DOHH2 (cell line): ENCODE measurements around the gene RC3H2.
"Not testable (repeated sequence)": the region's sequence is repeated elsewhere in the genome, so short reads cannot be mapped to it uniquely, and the experiment has no call there.

Source experiments
- H3F3A ChIP-seq: fragments of 200-600 bp; sonication (generic), shearing (Covaris generic); 2 replicates; pipeline ENCODE4 v1.6.0; 2016; ENCODE audit warnings: antibody characterized with exemption, mild to moderate bottlenecking; ENCODE audit not compliant: control insufficient read depth, insufficient read depth
- H3K27ac ChIP-seq: fragments of 200-600 bp; sonication (generic); 2 replicates; pipeline ENCODE4 v1.5.1; 2014; ENCODE audit warnings: low read depth, mild to moderate bottlenecking, low read length, moderate library complexity
- H3K27me3 ChIP-seq: fragments of 200-600 bp; sonication (generic); 2 replicates; pipeline ENCODE4 v1.6.1; 2014; ENCODE audit warnings: mild to moderate bottlenecking, low read length, mixed read lengths; ENCODE audit not compliant: control insufficient read depth
- H3K36me3 ChIP-seq: fragments of 200-600 bp; sonication (generic); 2 replicates; pipeline ENCODE4 v1.6.1; 2014; ENCODE audit warnings: mild to moderate bottlenecking, low read length, moderate library complexity, mixed read lengths; ENCODE audit not compliant: control insufficient read depth
- H3K4me1 ChIP-seq: fragments of 200-600 bp; sonication (generic); 2 replicates; pipeline ENCODE4 v1.6.1; 2014; ENCODE audit warnings: mild to moderate bottlenecking, low read length, mixed read lengths; ENCODE audit not compliant: control insufficient read depth
- H3K4me2 ChIP-seq: fragments of 200-600 bp; sonication (generic); 2 replicates; pipeline ENCODE4 v1.6.0; 2014; ENCODE audit warnings: mild to moderate bottlenecking, low read length, moderate library complexity
- H3K4me3 ChIP-seq: fragments of 200-600 bp; sonication (generic); 2 replicates; pipeline ENCODE4 v1.5.1; 2014; ENCODE audit warnings: mild to moderate bottlenecking, low read length, mixed read lengths
- H3K79me2 ChIP-seq: fragments of 200-600 bp; sonication (generic); 2 replicates; pipeline ENCODE4 v1.6.1; 2014; ENCODE audit warnings: mild to moderate bottlenecking, low read length, mixed read lengths; ENCODE audit not compliant: control insufficient read depth
- H3K9me2 ChIP-seq: fragments of 200-600 bp; sonication (generic); replicated peaks from 2 replicates; pipeline ENCODE4 v1.6.1; 2014; ENCODE audit warnings: mild to moderate bottlenecking, low read length, mixed read lengths; ENCODE audit not compliant: control insufficient read depth
- H3K9me3 ChIP-seq: fragments of 200-600 bp; sonication (generic); 2 replicates; pipeline ENCODE4 v1.6.1; 2014; ENCODE audit warnings: antibody characterized with exemption, low read length, mixed read lengths; ENCODE audit not compliant: control insufficient read depth, insufficient read depth
- H4K20me1 ChIP-seq: fragments of 200-600 bp; sonication (generic); 2 replicates; pipeline ENCODE4 v1.6.0; 2014; ENCODE audit warnings: low read depth, mild to moderate bottlenecking, antibody characterized with exemption, low read length, moderate library complexity; ENCODE audit not compliant: control insufficient read depth, insufficient read depth
- EZH2phosphoT487 ChIP-seq: fragments of 200-600 bp; sonication (generic); IDR thresholded peaks from 2 replicates; pipeline ENCODE4 v1.6.1; 2017; ENCODE audit warnings: borderline replicate concordance, mild to moderate bottlenecking, antibody characterized with exemption, low read length, moderate library complexity, mixed read lengths
- TF ChIP-seq, protein P1 (sequence below): fragments of 200-600 bp; sonication (generic); IDR thresholded peaks from one replicate; pipeline ENCODE4 v1.5.1; 2014; ENCODE audit warnings: antibody characterized with exemption, mild to moderate bottlenecking, low read depth, low read length; ENCODE audit not compliant: poor library complexity, severe bottlenecking

Gene RC3H2

DNA sequence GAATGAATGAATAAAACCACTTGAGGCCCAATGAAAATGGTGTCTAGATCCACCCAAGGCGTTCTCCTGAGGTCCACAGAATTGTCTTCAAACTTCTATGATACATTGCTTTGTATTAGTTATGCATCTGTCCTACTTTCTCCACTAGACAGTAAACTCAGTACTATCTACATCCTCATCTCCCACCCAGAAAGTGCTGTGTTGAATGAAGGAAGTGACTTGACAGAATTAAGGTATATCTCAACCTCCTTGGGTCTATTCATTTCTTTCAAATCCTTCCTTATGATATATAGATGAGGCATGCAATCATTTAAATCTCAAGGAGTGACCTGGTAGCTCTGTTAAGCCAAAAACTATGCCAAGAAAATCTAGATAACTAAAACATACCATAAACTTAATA, 61.0 kb downstream of the RC3H2 start:
- Histone ChIP-seq H4K20me1 (no peaks in the 10 kb centered on the region), H3K27me3 (no peaks in the 10 kb centered on the region)
- no peak for TF ChIP-seq EZH2phosphoT487
- TF ChIP-seq, protein P1, sequence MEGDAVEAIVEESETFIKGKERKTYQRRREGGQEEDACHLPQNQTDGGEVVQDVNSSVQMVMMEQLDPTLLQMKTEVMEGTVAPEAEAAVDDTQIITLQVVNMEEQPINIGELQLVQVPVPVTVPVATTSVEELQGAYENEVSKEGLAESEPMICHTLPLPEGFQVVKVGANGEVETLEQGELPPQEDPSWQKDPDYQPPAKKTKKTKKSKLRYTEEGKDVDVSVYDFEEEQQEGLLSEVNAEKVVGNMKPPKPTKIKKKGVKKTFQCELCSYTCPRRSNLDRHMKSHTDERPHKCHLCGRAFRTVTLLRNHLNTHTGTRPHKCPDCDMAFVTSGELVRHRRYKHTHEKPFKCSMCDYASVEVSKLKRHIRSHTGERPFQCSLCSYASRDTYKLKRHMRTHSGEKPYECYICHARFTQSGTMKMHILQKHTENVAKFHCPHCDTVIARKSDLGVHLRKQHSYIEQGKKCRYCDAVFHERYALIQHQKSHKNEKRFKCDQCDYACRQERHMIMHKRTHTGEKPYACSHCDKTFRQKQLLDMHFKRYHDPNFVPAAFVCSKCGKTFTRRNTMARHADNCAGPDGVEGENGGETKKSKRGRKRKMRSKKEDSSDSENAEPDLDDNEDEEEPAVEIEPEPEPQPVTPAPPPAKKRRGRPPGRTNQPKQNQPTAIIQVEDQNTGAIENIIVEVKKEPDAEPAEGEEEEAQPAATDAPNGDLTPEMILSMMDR, result no peak

DNA sequence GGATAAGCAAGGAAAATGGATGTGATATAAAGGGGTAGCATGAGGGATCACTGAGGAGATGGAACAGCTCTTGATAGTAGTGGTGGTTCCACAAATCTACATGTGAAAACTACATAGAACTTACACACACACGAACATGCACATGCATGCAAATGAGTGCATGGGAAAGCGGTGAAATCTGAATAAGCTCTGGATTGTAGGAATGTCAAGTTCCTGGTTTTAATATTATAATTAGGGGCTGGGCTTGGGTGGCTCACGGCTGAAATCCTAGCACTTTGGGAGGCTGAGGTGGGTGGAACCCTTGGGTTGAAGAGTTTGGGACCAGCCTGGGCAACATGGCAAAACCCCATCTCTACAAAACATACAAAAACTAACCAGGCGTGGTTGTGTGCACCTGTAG, 63.7 kb downstream of the RC3H2 start:
- TF ChIP-seq, protein P1, result no peak
- TF ChIP-seq EZH2phosphoT487, result no peak
- Histone ChIP-seq H3K27ac (no peak overlapping the region), H3K4me3 (no peak overlapping the region), H3K27me3 (no peaks in the 10 kb centered on the region), H3K9me2 (no peaks in the 10 kb centered on the region), H3K36me3 (peaks cover 10% of the 10 kb centered on the region; the same call in 1 of the 2 replicates), H4K20me1 (no peaks in the 10 kb centered on the region), H3K4me2 (no peak overlapping the region), H3K9me3 (no peaks in the 10 kb centered on the region), H3K79me2 (no peaks in the 10 kb centered on the region), H3K4me1 (no peaks in the 10 kb centered on the region), H3F3A (peaks cover 25% of the 10 kb centered on the region)

More for the DNA sequence above, 61.0 kb downstream of the RC3H2 start:
- no peaks in the 10 kb centered on the region for H3K4me1 ChIP-seq
- H3K4me3 ChIP-seq, result no peak overlapping the region
- no peaks in the 10 kb centered on the region for H3K9me2 ChIP-seq
- no peak overlapping the region for H3K4me2 ChIP-seq
- H3F3A ChIP-seq, result peaks cover 32% of the 10 kb centered on the region
- H3K79me2 ChIP-seq, result no peaks in the 10 kb centered on the region
- H3K9me3 ChIP-seq, result no peaks in the 10 kb centered on the region
- H3K36me3 ChIP-seq, result peaks cover 33% of the 10 kb centered on the region
- no peak overlapping the region for H3K27ac ChIP-seq

DNA sequence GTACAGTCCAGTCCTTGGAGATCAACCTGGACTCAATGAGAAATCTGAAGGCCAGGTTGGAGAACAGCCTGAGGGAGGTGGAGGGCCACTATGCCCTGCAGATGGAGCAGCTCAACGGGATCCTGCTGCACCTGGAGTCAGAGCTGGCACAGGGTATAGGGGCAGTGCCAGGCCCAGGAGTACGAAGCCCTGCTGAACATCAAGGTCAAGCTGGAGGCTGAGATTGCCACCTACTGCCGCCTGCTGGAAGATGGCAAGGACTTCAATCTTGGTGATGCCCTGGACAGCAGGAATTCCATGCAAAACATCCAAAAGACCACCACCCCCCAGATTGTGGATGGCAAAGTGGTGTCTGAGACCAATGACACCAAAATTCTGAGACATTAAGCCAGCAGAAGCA, 66.7 kb downstream of the RC3H2 start:
- not testable (repeated sequence) for H3K27me3 ChIP-seq, H3F3A ChIP-seq, H3K4me1 ChIP-seq, H3K9me2 ChIP-seq, H4K20me1 ChIP-seq, H3K4me2 ChIP-seq, H3K79me2 ChIP-seq, H3K36me3 ChIP-seq, H3K4me3 ChIP-seq, H3K27ac ChIP-seq, H3K9me3 ChIP-seq

DNA sequence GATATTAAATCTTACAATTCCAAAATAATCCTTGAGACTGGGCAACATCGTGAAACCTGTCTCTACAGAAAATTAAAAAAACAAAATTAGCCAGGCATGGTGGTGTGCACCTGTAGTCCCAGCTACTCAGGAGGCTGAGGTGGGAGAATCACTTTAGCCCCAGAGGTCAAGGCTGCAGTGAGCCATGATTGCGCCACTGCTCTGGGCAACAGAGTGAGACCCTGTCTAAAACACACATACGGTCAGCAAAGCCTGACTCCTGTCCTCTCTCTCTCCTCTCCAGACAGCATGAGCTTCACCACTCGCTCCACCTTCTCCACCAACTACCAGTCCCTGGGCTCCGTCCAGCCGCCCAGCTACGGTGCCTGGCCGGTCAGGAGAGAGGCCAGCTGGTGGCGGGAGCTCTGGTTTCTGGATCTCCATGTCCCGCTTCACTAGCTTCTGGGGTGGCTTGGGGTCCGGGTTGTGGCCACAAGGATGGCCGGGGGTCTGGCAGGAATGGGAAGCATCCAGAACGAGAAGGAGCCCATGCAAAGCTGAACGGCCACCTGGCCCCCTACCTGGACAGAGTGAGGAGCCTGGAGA, 67.8 kb downstream of the RC3H2 start:
- Histone ChIP-seq H3K9me3 (no peaks in the 10 kb centered on the region), H3K27ac (no peak overlapping the region), H3K9me2 (no peaks in the 10 kb centered on the region), H3F3A (no peaks in the 10 kb centered on the region), H3K36me3 (no peaks in the 10 kb centered on the region), H3K4me2 (no peak overlapping the region), H3K27me3 (no peaks in the 10 kb centered on the region), H3K4me3 (no peak overlapping the region), H3K4me1 (peaks cover 10% of the 10 kb centered on the region), H4K20me1 (no peaks in the 10 kb centered on the region), H3K79me2 (no peaks in the 10 kb centered on the region)
- TF ChIP-seq EZH2phosphoT487, result no peak
- TF ChIP-seq, protein P1, result no peak
